MCF 10A (cell line): ENCODE data around the gene IVNS1ABP. TPM values are rescaled to one million over a fixed set of nuclear protein-coding genes. Genes with fewer than 3 reads are reported as not detected.

Experiments used
- BruUV-seq: library from RNA; stranded (reverse); fragments of 400-500 nt; replicated peaks from 2 replicates; lab custom pipeline; 2021; lab: Mats Ljungman, UMichigan
- CTCF ChIA-PET: fragments of 300-600 bp; sonication (Branson Sonifier 250); formaldehyde crosslinking; extraction: SDS; loops from one replicate; lab custom pipeline; 2021; ENCODE audit warnings: antibody characterized with exemption, inconsistent platforms; lab: Yijun Ruan, JAX
- POLR2A ChIA-PET: fragments of 300-600, 350-650 bp; sonication (Branson Sonifier 250); formaldehyde crosslinking; extraction: SDS; loops from one replicate; lab custom pipeline; 2020; ENCODE audit warnings: antibody characterized with exemption, inconsistent platforms; lab: Yijun Ruan, JAX
- DNase-seq: peaks from one replicate; pipeline ENCODE4 v3.0.0-alpha.2; 2018; ENCODE audit not compliant: unreplicated experiment
- H3K27ac Mint-ChIP-seq: one replicate; pipeline ENCODE4 v1.8.0; 2022; ENCODE audit warnings: mild to moderate bottlenecking, low read depth, mixed read lengths; ENCODE audit not compliant: unreplicated experiment
- H3K27me3 Mint-ChIP-seq: one replicate; pipeline ENCODE4 v1.8.0; 2022; ENCODE audit warnings: mixed read lengths; ENCODE audit not compliant: insufficient read depth, unreplicated experiment
- H3K36me3 Mint-ChIP-seq: one replicate; pipeline ENCODE4 v1.8.0; 2022; ENCODE audit warnings: mild to moderate bottlenecking, moderate library complexity, mixed read lengths; ENCODE audit not compliant: insufficient read depth, unreplicated experiment
- H3K4me1 Mint-ChIP-seq: one replicate; pipeline ENCODE4 v1.8.0; 2022; ENCODE audit warnings: mixed read lengths; ENCODE audit not compliant: insufficient read depth, unreplicated experiment
- H3K4me3 Mint-ChIP-seq: one replicate; pipeline ENCODE4 v1.8.0; 2022; ENCODE audit warnings: mild to moderate bottlenecking, moderate library complexity, mixed read lengths; ENCODE audit not compliant: unreplicated experiment
- H3K9me3 Mint-ChIP-seq: one replicate; pipeline ENCODE4 v1.8.0; 2022; ENCODE audit warnings: mixed read lengths; ENCODE audit not compliant: unreplicated experiment
- CTCF ChIP-seq: fragments of 200-600 bp; IDR thresholded peaks from one replicate; pipeline ENCODE4 v1.8.0; 2022; ENCODE audit warnings: antibody characterized with exemption, mild to moderate bottlenecking; ENCODE audit not compliant: unreplicated experiment
- intact Hi-C: fragments of 100-400 bp; cut with micrococcal nuclease; formaldehyde crosslinking; loops from 2 replicates; pipeline ENCODE4 v1.14.1; 2022
- total RNA-seq: library from RNA; stranded (reverse); gene quantifications from 2 replicates; pipeline ENCODE4 v1.2.3, GENCODE V29; 2022

The IVNS1ABP gene
- total RNA-seq, 1 experiment from 2014 or later, result 92.0 TPM

DNA sequence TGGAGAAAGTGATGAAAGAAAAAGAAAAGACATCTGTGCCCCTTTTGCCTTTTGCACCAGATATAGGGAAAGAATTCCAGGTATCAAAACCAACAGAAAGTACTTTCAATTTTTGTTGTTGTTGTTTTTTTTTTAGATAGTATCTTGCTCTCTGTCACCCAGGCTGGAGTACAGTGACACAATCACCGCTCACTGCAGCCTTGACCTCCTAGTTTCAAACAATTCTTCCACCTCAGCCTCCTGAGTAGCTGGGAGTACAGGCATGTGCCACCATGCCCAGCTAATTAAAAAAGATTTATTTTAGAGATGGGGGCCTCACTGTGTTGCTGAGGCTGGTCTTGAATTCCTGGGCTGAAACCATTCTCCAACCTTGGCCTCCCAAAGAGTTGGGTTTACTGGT is 31.3 kb upstream of the IVNS1ABP start:
- Mint-ChIP-seq H3K36me3 (no peaks in the 10 kb centered on the region), H3K27ac (no peak overlapping the region), H3K4me3 (no peak overlapping the region), H3K4me1 (peaks cover 29% of the 10 kb centered on the region), H3K9me3 (no peaks in the 10 kb centered on the region), H3K27me3 (no peaks in the 10 kb centered on the region)
- POLR2A ChIA-PET, result interaction anchor here (1.2 to 6.8 kb wide), 4 partner anchors 10 to 31 kb away, joined by 5 to 74 read pairs (median 8); partner anchors contain the start of gene IVNS1ABP
- no TSS peak for BruUV-seq
- no peak for TF ChIP-seq CTCF
- intact Hi-C loops, result no loop called here
- DNase-seq, result no peak
- CTCF ChIA-PET, result interaction anchor here (1.3 to 3.6 kb wide), 3 partner anchors 10 to 248 kb away, joined by 4 to 24 read pairs (median 8); no protein-coding TSS in a partner anchor

- BruUV-seq, result no TSS peak
These were observed 29.1 kb upstream of the IVNS1ABP start for GRCh38 chr1:185345913-185346720.

DNA sequence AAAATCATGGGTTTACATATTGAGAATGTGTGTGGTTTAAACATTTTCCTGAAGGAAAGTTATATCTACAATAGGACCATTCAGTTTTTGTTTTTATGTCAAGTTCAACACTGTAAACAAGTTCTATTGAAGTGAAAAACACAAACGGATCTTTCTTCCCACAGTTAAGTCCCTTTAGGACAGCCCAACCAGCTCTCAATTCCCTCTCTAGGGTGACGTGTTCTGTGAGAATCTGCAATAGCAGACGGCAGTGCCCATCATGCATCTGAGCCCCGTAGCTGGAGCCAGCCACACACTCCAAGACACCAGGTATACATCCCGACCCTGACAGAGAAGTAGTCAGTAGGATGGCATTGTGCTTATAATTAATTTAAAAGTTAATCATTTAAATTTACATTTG is 26.3 kb upstream of the IVNS1ABP start:
- Mint-ChIP-seq H3K9me3 (no peaks in the 10 kb centered on the region), H3K27ac (no peak overlapping the region), H3K4me3 (no peak overlapping the region), H3K36me3 (no peaks in the 10 kb centered on the region), H3K27me3 (no peaks in the 10 kb centered on the region), H3K4me1 (no peaks in the 10 kb centered on the region)
- TF ChIP-seq CTCF, result no peak
- CTCF ChIA-PET, result interaction anchor here (0.6 kb wide), 1 partner anchor 1081 kb away, joined by 3 read pairs; no protein-coding TSS in a partner anchor
- intact Hi-C loops, result no loop called here
- POLR2A ChIA-PET, result interaction anchor here (3.6 kb wide), 1 partner anchor 26 kb away, joined by 20 read pairs; the partner anchor contains the start of gene IVNS1ABP
- no TSS peak for BruUV-seq
- DNase-seq, result no peak

More at GRCh38 chr1:185345913-185346720, 29.1 kb upstream of the IVNS1ABP start:
- no peaks in the 10 kb centered on the region for H3K27me3 Mint-ChIP-seq
- no peak for DNase-seq
- peaks cover 23% of the 10 kb centered on the region for H3K4me1 Mint-ChIP-seq
- TF ChIP-seq CTCF, result no peak
- ChIA-PET CTCF (interaction anchor here (0.6 to 1.0 kb wide), 2 partner anchors 17 to 324 kb away, joined by 3 read pairs; no protein-coding TSS in a partner anchor), POLR2A (interaction anchor here (0.9 to 6.8 kb wide), 3 partner anchors 29 to 320 kb away, joined by 3 to 74 read pairs (median 4); partner anchors contain the start of gene IVNS1ABP)
- H3K27ac Mint-ChIP-seq, result no peak overlapping the region
- H3K36me3 Mint-ChIP-seq, result no peaks in the 10 kb centered on the region
- intact Hi-C loops, result no loop called here
- no peak overlapping the region for H3K4me3 Mint-ChIP-seq
- no peaks in the 10 kb centered on the region for H3K9me3 Mint-ChIP-seq

GRCh38 chr1:185342672-185343259 is 25.7 kb upstream of the IVNS1ABP start:
- Mint-ChIP-seq H3K4me1 (no peaks in the 10 kb centered on the region), H3K27me3 (no peaks in the 10 kb centered on the region), H3K9me3 (no peaks in the 10 kb centered on the region), H3K27ac (no peak overlapping the region), H3K36me3 (no peaks in the 10 kb centered on the region), H3K4me3 (no peak overlapping the region)
- DNase-seq, result no peak
- ChIA-PET POLR2A (interaction anchor here (0.7 to 3.6 kb wide), 3 partner anchors 10 to 310 kb away, joined by 3 to 20 read pairs (median 3); partner anchors contain the start of gene IVNS1ABP), CTCF (interaction anchor here (0.6 kb wide), 1 partner anchor 1081 kb away, joined by 3 read pairs; no protein-coding TSS in a partner anchor)
- TF ChIP-seq CTCF, result no peak
- intact Hi-C loops, result no loop called here
- BruUV-seq, result no TSS peak
